GM12874 (cell line): ENCODE results near the gene MYLIP.

ENCODE experiments used
- TF ChIP-seq, protein P1 (sequence below): IDR thresholded peaks from 2 replicates; pipeline ENCODE4 v1.5.1; 2011; ENCODE audit warnings: low read depth, mild to moderate bottlenecking, control low read depth, low read length, moderate library complexity; ENCODE audit not compliant: insufficient read depth

Gene MYLIP

DNA sequence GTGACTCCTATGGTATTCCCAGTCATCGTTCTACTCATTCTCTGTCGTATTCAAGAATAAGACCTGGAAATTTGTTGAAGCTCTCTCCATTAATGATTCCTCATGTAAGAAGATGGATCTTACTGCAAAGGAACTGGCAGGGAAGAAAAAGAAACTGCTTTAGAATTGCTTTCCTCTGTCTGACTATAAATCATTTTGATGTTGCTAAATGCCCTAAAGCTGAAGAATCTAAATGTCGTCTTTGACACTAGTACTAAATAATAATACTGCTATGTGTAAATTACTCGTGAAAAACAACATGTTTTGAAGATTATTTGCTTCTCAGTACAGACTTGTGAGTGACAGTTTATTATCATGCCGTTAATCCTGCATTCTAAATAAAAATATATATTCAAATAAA is 20.5 kb upstream of the MYLIP start:
- TF ChIP-seq, protein P1, sequence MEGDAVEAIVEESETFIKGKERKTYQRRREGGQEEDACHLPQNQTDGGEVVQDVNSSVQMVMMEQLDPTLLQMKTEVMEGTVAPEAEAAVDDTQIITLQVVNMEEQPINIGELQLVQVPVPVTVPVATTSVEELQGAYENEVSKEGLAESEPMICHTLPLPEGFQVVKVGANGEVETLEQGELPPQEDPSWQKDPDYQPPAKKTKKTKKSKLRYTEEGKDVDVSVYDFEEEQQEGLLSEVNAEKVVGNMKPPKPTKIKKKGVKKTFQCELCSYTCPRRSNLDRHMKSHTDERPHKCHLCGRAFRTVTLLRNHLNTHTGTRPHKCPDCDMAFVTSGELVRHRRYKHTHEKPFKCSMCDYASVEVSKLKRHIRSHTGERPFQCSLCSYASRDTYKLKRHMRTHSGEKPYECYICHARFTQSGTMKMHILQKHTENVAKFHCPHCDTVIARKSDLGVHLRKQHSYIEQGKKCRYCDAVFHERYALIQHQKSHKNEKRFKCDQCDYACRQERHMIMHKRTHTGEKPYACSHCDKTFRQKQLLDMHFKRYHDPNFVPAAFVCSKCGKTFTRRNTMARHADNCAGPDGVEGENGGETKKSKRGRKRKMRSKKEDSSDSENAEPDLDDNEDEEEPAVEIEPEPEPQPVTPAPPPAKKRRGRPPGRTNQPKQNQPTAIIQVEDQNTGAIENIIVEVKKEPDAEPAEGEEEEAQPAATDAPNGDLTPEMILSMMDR, result no peak

DNA sequence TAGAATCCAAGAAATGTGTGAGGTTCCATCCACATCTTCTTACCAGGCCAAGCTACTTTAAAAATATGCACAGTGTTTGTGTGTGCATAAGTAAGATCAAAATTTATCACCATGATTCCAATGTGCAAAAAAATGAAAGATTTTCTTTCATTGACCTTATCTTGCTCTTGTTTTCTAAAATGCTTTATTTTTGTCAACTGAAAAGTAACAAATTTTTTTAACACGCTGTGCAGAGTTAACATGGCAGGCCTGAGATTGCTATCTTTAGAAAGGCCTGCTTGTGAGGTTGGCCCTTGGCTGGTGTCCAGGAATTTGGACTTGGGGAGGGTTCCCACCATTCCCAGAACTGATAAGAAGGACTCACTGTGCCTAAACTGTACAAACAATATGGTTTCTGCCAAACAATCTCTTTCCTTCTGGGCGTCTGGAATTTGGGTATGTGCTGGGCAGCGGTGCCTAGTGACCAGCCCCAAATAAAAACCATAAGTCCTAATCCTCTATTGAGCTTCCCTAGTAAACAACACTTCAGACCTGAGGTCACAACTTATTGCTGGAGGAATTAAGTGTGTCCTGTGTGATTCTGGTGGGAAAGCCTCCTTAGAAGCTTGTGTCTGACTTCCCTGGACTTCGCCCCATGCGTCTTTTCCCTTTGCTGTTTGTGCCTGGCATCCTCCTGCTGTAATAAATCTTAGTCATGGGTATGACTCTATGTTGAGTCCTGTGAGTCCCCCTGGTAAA is 19.8 kb upstream of the MYLIP start:
- TF ChIP-seq, protein P1, result no peak

DNA sequence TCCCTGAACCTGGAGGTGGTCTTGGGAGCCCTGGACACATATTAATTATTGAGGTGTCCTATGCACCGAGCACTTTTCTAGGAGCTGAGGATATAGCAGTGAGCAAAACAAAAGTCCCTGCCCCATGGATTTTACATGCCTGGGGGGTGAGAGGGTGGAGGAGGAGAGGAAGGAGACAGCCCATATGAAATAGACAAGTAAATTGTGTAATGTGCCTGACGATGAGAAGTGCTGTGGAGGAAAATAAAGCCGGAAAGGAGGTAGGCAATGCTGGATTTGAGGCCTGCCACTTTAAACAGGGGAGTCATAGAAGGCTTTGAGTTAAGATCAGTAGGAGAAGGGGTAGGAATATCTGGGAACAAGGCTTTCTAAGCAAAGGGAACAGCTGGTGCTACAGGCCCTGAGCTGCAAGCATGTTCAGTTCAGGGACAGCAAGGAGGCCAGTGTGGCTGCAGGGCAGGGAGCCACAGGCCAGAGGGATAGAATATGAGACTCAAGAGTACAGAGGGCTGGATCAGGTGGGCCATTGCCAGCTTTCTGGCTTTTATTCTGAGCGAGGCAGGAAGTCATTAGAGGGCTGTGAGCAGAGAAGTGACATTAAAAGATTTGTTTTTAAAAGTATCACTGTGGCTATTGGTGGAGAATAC is 19.1 kb upstream of the MYLIP start:
- TF ChIP-seq, protein P1, result no peak

DNA sequence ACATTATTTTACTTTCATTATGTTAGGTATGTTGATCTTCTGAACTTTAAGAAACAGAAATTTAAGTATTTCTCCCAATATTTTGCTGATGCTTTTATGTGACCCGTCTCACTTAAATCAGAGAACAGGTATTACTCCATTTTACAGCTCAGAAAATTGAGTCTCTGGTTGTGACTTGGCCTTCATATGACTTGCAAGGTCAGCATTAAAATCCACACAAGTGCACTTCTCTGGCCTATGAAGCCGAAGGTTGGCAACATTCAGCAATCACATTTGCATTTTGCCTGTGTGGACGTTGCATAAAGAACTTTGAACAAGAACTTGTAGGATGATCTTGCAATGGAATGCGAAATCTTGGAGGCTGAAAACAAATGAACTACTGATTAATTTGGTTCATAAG is 10.1 kb upstream of the MYLIP start:
- TF ChIP-seq, protein P1, result no peak

DNA sequence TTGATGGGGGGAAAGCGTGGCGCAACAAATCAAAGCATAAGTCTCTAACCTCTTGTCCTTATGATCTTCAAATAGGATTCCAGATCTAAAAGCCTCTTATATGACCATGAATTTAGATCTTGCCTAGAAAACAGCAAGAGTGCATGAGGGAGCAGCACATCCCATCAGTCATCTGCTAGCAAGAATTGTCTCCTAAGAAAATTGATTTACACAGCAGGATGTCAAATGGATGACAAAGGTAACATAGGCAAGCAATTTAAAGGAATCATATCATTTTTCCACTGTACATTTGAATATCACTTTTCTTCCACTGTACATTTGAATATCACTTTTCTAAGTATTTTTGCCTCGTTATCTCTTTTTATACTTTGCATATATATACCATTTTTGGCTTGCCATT is 7.5 kb upstream of the MYLIP start:
- TF ChIP-seq, protein P1, result no peak

DNA sequence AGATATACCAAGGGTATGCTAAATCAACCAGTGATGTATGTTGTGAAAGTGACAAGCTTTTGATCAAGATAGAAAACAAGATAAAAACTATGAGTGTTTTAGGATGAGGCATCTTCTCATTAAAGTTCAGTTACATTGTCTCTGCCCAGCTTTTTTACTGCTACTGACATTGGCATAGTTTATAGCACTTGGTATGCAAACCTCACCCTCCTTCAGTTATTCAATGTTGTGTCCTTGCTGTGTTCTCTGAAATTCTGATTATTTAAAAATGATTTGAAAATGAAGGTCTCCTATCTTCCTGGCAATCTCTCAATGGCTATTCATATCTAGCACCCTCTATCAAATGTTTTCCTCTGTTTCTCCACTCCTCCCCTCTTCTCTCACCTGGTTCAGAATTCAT is 6.7 kb upstream of the MYLIP start:
- TF ChIP-seq, protein P1, result no peak

DNA sequence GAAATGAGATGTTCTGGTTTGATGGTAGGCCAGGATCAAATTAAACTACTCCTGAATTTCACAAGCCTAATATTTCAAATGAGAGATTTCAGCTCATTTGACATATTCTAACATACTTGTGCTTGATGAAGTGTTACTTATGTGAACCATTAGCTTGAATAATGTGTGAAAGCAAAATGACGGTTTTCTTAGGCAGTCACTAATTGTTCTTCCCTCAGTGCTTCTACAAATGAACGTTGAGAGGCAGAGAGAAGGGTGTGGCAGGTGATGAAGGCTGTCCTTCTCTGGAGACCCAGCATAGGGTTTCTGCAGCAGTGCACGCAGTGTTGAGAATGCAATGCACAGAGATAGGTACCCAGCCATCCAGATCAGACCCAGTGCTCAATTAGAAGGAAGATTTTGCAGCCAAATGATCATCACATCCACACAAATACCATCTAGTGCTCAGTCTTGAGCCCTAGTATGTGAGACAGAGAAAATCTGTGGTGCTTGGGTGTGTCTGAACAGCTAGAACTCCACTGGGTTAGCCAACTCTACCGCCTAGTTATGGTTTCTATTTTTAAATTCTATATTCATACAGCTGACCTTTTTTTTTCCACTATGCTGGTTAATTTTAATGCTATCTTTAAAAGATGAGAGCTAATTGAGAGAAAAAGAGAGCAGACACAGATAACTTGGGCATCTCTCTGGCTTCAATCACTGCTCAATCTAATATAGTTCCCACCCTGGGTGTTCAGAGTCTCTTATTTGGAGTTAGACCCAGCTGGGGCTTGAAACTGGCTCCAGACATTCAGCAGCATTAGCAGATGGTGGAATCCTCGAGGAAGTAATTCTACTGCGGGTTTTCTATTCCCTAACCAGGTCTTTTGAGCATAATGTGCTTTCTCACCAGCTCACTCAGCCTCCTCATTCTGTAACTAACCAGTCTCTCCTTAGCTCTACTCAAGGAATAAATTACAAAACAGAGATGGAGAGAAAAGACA is 4.4 kb upstream of the MYLIP start:
- TF ChIP-seq, protein P1, result no peak
